ENCODE data around the gene TRIM8.

TRIM8 gene

GRCh38 chr10:102669206-102670064 is 25.2 kb downstream of the TRIM8 start:
- H3K4me3 ChIP-seq (ENCODE audit: low read depth, low read length): no peak overlapping the region

GRCh38 chr10:102670065-102670670 is 25.9 kb downstream of the TRIM8 start:
- H3K4me3 ChIP-seq (ENCODE audit: low read depth, low read length): no peak overlapping the region

- no peak overlapping the region for H3K4me3 ChIP-seq (ENCODE audit: low read depth, low read length)
Measured at GRCh38 chr10:102670871-102671434, 26.7 kb downstream of the TRIM8 start.

GRCh38 chr10:102673236-102673818 is 29.0 kb downstream of the TRIM8 start:
- H3K4me3 ChIP-seq (ENCODE audit: low read depth, low read length): no peak overlapping the region

GRCh38 chr10:102673819-102674511 is 29.7 kb downstream of the TRIM8 start:
- H3K4me3 ChIP-seq (ENCODE audit: low read depth, low read length): no peak overlapping the region

GRCh38 chr10:102674566-102674965 is 30.3 kb downstream of the TRIM8 start:
- H3K4me3 ChIP-seq (ENCODE audit: low read depth, low read length): no peak overlapping the region

GRCh38 chr10:102675011-102675665 is 30.9 kb downstream of the TRIM8 start:
- H3K4me3 ChIP-seq (ENCODE audit: low read depth, low read length): no peak overlapping the region

GRCh38 chr10:102675666-102676533 is 31.6 kb downstream of the TRIM8 start:
- H3K4me3 ChIP-seq (ENCODE audit: low read depth, low read length): no peak overlapping the region

GRCh38 chr10:102676534-102677315 is 32.4 kb downstream of the TRIM8 start:
- no peak overlapping the region for H3K4me3 ChIP-seq (ENCODE audit: low read depth, low read length)

- H3K4me3 ChIP-seq (ENCODE audit: low read depth, low read length): no peak overlapping the region
Measured at GRCh38 chr10:102677331-102678067, 33.2 kb downstream of the TRIM8 start.

- H3K4me3 ChIP-seq (ENCODE audit: low read depth, low read length): no peak overlapping the region
Measured at GRCh38 chr10:102678068-102678400, 33.8 kb downstream of the TRIM8 start.

GRCh38 chr10:102678842-102679289 is 34.6 kb downstream of the TRIM8 start:
- H3K4me3 ChIP-seq (ENCODE audit: low read depth, low read length): no peak overlapping the region

GRCh38 chr10:102679596-102679995 is 35.3 kb downstream of the TRIM8 start:
- H3K4me3 ChIP-seq (ENCODE audit: low read depth, low read length): no peak overlapping the region

- no peak overlapping the region for H3K4me3 ChIP-seq (ENCODE audit: low read depth, low read length)
Measured at GRCh38 chr10:102681696-102682095, 37.4 kb downstream of the TRIM8 start.

- no peak overlapping the region for H3K4me3 ChIP-seq (ENCODE audit: low read depth, low read length)
Measured at GRCh38 chr10:102682416-102682815, 38.1 kb downstream of the TRIM8 start.

- H3K4me3 ChIP-seq (ENCODE audit: low read depth, low read length): no peak overlapping the region
Measured at GRCh38 chr10:102682981-102683380, 38.7 kb downstream of the TRIM8 start.

GRCh38 chr10:102683736-102684135 is 39.5 kb downstream of the TRIM8 start:
- no peak overlapping the region for H3K4me3 ChIP-seq (ENCODE audit: low read depth, low read length)

Data from iPS-11a (cell line).